Keratinocyte (primary cell): ENCODE data around the gene POMP.

ENCODE experiments used
- CTCF ChIP-seq, 3 experiments: IDR thresholded peaks in 1 of 3; conservative IDR thresholded peaks in 1 of 3; optimal IDR thresholded peaks in 1 of 3; 2 replicates in 2 of 3; 3 replicates in 1 of 3; pipeline versions ENCODE3 to v1.5.1; 2011; ENCODE audit warnings: low read length in 3 of 3, mild to moderate bottlenecking in 3 of 3, moderate library complexity in 2 of 3, control low read depth in 1 of 3, inconsistent platforms in 1 of 3; ENCODE audit not compliant: insufficient read depth in 2 of 3; ENCODE audit errors: extremely low read depth in 1 of 3
- EZH2 ChIP-seq: IDR thresholded peaks from one replicate; pipeline ENCODE4 v1.6.1; 2012; ENCODE audit warnings: inconsistent platforms, mild to moderate bottlenecking, low read length, moderate library complexity

- TF ChIP-seq CTCF (optimal IDR thresholded peaks at IDR 0.05 in 1 of 3, IDR thresholded peaks at IDR 0.05 in 1 of 3, conservative IDR thresholded peaks at IDR 0.05 in 1 of 3; ENCODE audit: extremely low read depth in 1 of 3, insufficient read depth in 2 of 3, low read length in 3 of 3) (no peak), EZH2 (no peak)
Measured at GRCh38 chr13:28718196-28718542, 59.2 kb downstream of the POMP start.
